Parathyroid adenoma (tissue), 2 donors: ENCODE data around the gene CDH4.

Source experiments
- H2AFZ ChIP-seq: fragments of 300-600 bp; sonication (generic); one replicate; pipeline ENCODE4 v1.7.0; 2017; ENCODE audit warnings: antibody characterized with exemption, mild to moderate bottlenecking
- H3K27ac ChIP-seq: fragments of 300-600 bp; sonication (generic); one replicate; pipeline ENCODE4 v1.7.0; 2017
- H3K27me3 ChIP-seq: fragments of 300-600 bp; sonication (generic); one replicate; pipeline ENCODE4 v1.7.0; 2017; ENCODE audit warnings: low read length; ENCODE audit not compliant: control insufficient read depth, insufficient read depth
- H3K36me3 ChIP-seq: fragments of 300-600 bp; sonication (generic); one replicate; pipeline ENCODE4 v1.7.0; 2017; ENCODE audit warnings: low read length; ENCODE audit not compliant: control insufficient read depth, insufficient read depth
- H3K4me1 ChIP-seq: fragments of 300-600 bp; sonication (generic); one replicate; pipeline ENCODE4 v1.7.0; 2017; ENCODE audit warnings: control low read depth
- H3K4me2 ChIP-seq: fragments of 300-600 bp; sonication (generic); one replicate; pipeline ENCODE4 v1.7.0; 2017; ENCODE audit warnings: low read length
- H3K4me3 ChIP-seq: fragments of 300-600 bp; sonication (generic); one replicate; pipeline ENCODE4 v1.7.0; 2017; ENCODE audit warnings: low read depth, low read length
- H3K79me2 ChIP-seq: fragments of 300-600 bp; sonication (generic); one replicate; pipeline ENCODE4 v1.7.0; 2017; ENCODE audit warnings: control low read depth
- H3K9ac ChIP-seq: fragments of 300-600 bp; sonication (generic); one replicate; pipeline ENCODE4 v1.7.0; 2017; ENCODE audit warnings: mild to moderate bottlenecking
- H3K9me3 ChIP-seq: fragments of 300-600 bp; sonication (generic); one replicate; pipeline ENCODE4 v1.7.0; 2017; ENCODE audit warnings: low read length; ENCODE audit not compliant: control insufficient read depth
- CTCF ChIP-seq: fragments of 300-600 bp; sonication (generic); IDR thresholded peaks from one replicate; pipeline ENCODE4 v1.7.0; 2017; ENCODE audit warnings: antibody characterized with exemption, mild to moderate bottlenecking
- donor health status: primary hyperparathyroidism.

CDH4 gene

GRCh38 chr20:61657721-61658377, 405.8 kb downstream of the CDH4 start:
- H3K9me3 ChIP-seq = no peaks in the 10 kb centered on the region
- H3K79me2 ChIP-seq = no peaks in the 10 kb centered on the region
- no peaks in the 10 kb centered on the region for H3K4me1 ChIP-seq
- H3K27me3 ChIP-seq = no peaks in the 10 kb centered on the region
- no peak overlapping the region for H2AFZ ChIP-seq
- no peak overlapping the region for H3K9ac ChIP-seq
- TF ChIP-seq CTCF = no peak
- no peak overlapping the region for H3K4me2 ChIP-seq
- no peak overlapping the region for H3K4me3 ChIP-seq
- H3K27ac ChIP-seq = no peak overlapping the region
- H3K36me3 ChIP-seq = no peaks in the 10 kb centered on the region

GRCh38 chr20:61658563-61658962, 406.5 kb downstream of the CDH4 start:
- H3K36me3 ChIP-seq = no peaks in the 10 kb centered on the region
- no peak overlapping the region for H2AFZ ChIP-seq
- no peak overlapping the region for H3K4me3 ChIP-seq
- no peaks in the 10 kb centered on the region for H3K4me1 ChIP-seq
- no peak overlapping the region for H3K9ac ChIP-seq
- no peaks in the 10 kb centered on the region for H3K79me2 ChIP-seq
- no peaks in the 10 kb centered on the region for H3K27me3 ChIP-seq
- no peak overlapping the region for H3K27ac ChIP-seq
- no peaks in the 10 kb centered on the region for H3K9me3 ChIP-seq
- TF ChIP-seq CTCF = no peak
- H3K4me2 ChIP-seq = no peak overlapping the region

- H3K9me3 ChIP-seq = no peaks in the 10 kb centered on the region
- no peaks in the 10 kb centered on the region for H3K36me3 ChIP-seq
These were observed 407.4 kb downstream of the CDH4 start for GRCh38 chr20:61659246-61659993.

GRCh38 chr20:61659994-61660346, 407.9 kb downstream of the CDH4 start:
- H3K27me3 ChIP-seq = no peaks in the 10 kb centered on the region
- TF ChIP-seq CTCF = no peak

More at GRCh38 chr20:61659246-61659993, 407.4 kb downstream of the CDH4 start:
- H3K9ac ChIP-seq = no peak overlapping the region
- no peak for TF ChIP-seq CTCF
- no peak overlapping the region for H3K4me2 ChIP-seq
- no peak overlapping the region for H3K4me3 ChIP-seq
- H3K4me1 ChIP-seq = no peaks in the 10 kb centered on the region
- no peak overlapping the region for H2AFZ ChIP-seq
- no peaks in the 10 kb centered on the region for H3K27me3 ChIP-seq
- no peaks in the 10 kb centered on the region for H3K79me2 ChIP-seq
- no peak overlapping the region for H3K27ac ChIP-seq

More at GRCh38 chr20:61659994-61660346, 407.9 kb downstream of the CDH4 start:
- H3K27ac ChIP-seq = no peak overlapping the region
- no peak overlapping the region for H3K9ac ChIP-seq
- no peak overlapping the region for H3K4me2 ChIP-seq
- H3K79me2 ChIP-seq = no peaks in the 10 kb centered on the region
- no peaks in the 10 kb centered on the region for H3K9me3 ChIP-seq
- no peak overlapping the region for H3K4me3 ChIP-seq
- no peaks in the 10 kb centered on the region for H3K36me3 ChIP-seq
- no peak overlapping the region for H2AFZ ChIP-seq
- H3K4me1 ChIP-seq = no peaks in the 10 kb centered on the region
